Chondrocyte (in vitro differentiated cells): ENCODE measurements around the gene MAS1. TPM values are rescaled to one million over a fixed set of nuclear protein-coding genes. Genes with fewer than 3 reads are reported as not detected.

Experiments
- DNase-seq: peaks from one replicate; pipeline ENCODE4 v3.0.0; 2021; ENCODE audit warnings: mixed read lengths, low spot score
- H3K27ac Mint-ChIP-seq: one replicate; pipeline ENCODE4 v1.8.0; 2021; ENCODE audit warnings: mild to moderate bottlenecking, moderate library complexity, mixed read lengths; ENCODE audit not compliant: unreplicated experiment
- H3K27me3 Mint-ChIP-seq: 2 replicates; pipeline ENCODE4 v1.8.0; 2021; ENCODE audit warnings: low read depth, mixed read lengths
- H3K36me3 Mint-ChIP-seq: 2 replicates; pipeline ENCODE4 v1.8.0; 2021; ENCODE audit warnings: low read depth, mixed read lengths
- H3K4me1 Mint-ChIP-seq: 2 replicates; pipeline ENCODE4 v1.8.0; 2021; ENCODE audit warnings: low read depth, mild to moderate bottlenecking, mixed read lengths
- H3K4me3 Mint-ChIP-seq: one replicate; pipeline ENCODE4 v1.8.0; 2021; ENCODE audit warnings: mild to moderate bottlenecking, moderate library complexity, mixed read lengths; ENCODE audit not compliant: unreplicated experiment
- H3K9me3 Mint-ChIP-seq: 2 replicates; pipeline ENCODE4 v1.8.0; 2021; ENCODE audit warnings: low read depth, mixed read lengths
- total RNA-seq: library from RNA; stranded (reverse); gene quantifications from 3 replicates; pipeline ENCODE4 v1.2.1, GENCODE V29; 2021
- TF ChIP-seq, protein P1 (sequence below): fragments of 200-600 bp; sonication (generic); IDR thresholded peaks from 2 replicates; pipeline ENCODE4 v1.5.0; 2021; ENCODE audit warnings: antibody characterized with exemption, mild to moderate bottlenecking, moderate library complexity

The MAS1 gene
- total RNA-seq, 1 donor from 2014 or later = not detected

DNA sequence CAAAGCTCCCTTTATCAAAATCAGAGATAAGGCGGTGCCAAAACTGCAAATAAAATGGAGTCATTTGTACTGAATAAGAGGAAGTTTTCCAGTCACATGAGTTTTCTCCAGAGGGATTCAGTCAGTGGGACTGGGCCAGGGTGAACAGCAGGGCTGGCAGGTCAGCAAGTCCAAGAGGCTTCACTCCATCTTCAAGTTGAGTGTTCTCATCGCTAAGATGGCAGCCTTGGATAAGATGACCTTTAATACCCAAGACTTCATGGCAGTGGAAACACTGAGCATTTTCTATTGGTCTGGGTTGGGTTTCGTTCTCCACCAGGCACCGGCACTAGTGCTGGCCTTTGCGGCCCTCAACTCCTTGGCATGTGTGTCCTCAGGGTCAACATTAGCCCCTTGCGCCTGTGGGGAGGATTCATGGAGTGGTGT lies 48.8 kb downstream of the MAS1 start:
- Mint-ChIP-seq H3K27me3 (no peaks in the 10 kb centered on the region), H3K36me3 (peaks cover 3% of the 10 kb centered on the region), H3K9me3 (peaks cover 17% of the 10 kb centered on the region), H3K4me1 (peaks cover 35% of the 10 kb centered on the region), H3K4me3 (no peak overlapping the region), H3K27ac (no peak overlapping the region)
- TF ChIP-seq, protein P1, sequence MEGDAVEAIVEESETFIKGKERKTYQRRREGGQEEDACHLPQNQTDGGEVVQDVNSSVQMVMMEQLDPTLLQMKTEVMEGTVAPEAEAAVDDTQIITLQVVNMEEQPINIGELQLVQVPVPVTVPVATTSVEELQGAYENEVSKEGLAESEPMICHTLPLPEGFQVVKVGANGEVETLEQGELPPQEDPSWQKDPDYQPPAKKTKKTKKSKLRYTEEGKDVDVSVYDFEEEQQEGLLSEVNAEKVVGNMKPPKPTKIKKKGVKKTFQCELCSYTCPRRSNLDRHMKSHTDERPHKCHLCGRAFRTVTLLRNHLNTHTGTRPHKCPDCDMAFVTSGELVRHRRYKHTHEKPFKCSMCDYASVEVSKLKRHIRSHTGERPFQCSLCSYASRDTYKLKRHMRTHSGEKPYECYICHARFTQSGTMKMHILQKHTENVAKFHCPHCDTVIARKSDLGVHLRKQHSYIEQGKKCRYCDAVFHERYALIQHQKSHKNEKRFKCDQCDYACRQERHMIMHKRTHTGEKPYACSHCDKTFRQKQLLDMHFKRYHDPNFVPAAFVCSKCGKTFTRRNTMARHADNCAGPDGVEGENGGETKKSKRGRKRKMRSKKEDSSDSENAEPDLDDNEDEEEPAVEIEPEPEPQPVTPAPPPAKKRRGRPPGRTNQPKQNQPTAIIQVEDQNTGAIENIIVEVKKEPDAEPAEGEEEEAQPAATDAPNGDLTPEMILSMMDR = no peak
- no peak for DNase-seq

Other genes starting within 250 kb of the MAS1 start
- gene SOD2, start 197.7 kb upstream of the MAS1 start, total RNA-seq = 57.1 to 87.3 TPM (median 61.5 TPM) in 3 replicates
- gene WTAP, start 163.5 kb upstream of the MAS1 start, total RNA-seq = 65.0 to 72.3 TPM (median 65.9 TPM) in 3 replicates
- 36.0 to 43.5 TPM (median 38.4 TPM) in 3 replicates for gene ACAT2, start 128.9 kb upstream of the MAS1 start, total RNA-seq
- gene TCP1, start 101.4 kb upstream of the MAS1 start, total RNA-seq = 169 to 200 TPM (median 175 TPM) in 3 replicates
- 52.2 to 70.6 TPM (median 53.1 TPM) in 3 replicates for gene MRPL18, start 100.5 kb upstream of the MAS1 start, total RNA-seq
- not detected in 3 replicates for gene PNLDC1, start 90.7 kb upstream of the MAS1 start, total RNA-seq
- gene IGF2R, start 78.1 kb downstream of the MAS1 start, total RNA-seq = 205 to 247 TPM (median 242 TPM) in 3 replicates
- gene SLC22A1, start 230.8 kb downstream of the MAS1 start, total RNA-seq = 1.5 to 3.3 TPM (median 2.9 TPM) in 3 replicates